Measurements from ENCODE around the gene EN1.

EN1 gene

DNA sequence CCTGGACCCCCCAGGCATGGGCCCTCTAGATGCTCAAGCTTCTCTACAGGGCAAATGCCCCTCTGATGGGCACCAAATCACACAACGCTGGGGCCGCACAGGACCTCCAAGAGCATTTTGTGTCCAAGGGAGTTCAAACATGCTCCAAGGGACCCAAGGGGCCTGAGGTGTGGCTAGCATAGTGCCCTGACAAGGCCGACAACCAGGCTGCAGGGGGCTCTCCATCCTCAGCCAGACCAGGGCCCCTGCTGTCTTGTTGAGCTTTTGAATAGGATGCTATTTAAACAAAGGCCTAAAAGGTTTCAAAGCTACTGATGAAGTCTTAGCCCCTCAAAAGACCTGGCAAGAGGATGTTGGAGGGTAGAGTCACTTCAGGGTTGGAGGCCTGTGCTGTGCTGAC, 33.1 kb downstream of the EN1 start:
- H2AFZ ChIP-seq, result no peak overlapping the region
- H3K79me2 ChIP-seq, result no peaks in the 10 kb centered on the region

DNA sequence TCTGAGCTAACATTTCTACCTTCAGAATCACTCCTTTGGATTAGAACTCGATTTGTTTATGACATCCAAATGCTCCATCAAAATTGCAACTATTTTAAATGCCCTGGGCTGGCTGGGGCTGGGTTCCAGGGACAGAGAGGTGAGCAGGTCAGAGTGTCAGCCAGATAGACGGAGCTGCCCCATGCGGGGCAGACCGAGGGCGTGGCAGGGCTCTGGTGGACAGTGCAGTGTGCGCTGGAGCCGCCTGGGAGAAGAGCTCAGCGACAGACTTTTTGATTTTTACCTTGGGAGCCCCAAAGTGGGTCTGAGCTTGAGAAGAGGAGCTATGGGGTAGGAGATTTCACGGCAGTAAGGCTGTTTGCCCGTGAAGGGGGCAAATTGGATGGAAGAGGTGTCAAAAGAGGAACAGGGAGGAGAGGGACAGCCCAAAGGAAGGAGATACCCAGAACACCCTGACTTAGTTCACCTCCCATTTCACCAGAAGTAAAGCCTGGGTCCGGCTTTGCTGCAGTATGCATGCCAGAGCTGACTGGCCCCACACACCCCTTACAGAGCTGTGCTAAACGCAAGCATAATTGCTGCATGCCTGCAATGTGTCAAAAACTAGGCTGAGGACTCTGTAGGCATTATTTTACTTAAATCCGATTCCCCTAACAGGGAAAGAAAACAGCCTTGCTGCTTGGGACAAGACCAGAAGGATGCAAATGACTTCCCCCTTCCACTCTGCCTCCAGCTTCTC, 33.7 kb downstream of the EN1 start:
- H3K4me1 ChIP-seq, result no peaks in the 10 kb centered on the region
- H2AFZ ChIP-seq, result no peak overlapping the region
- no peak overlapping the region for H3K4me3 ChIP-seq (ENCODE audit: low read depth, low read length)
- no peaks in the 10 kb centered on the region for H3K9me3 ChIP-seq (ENCODE audit: control insufficient read depth, low read length)
- no peak overlapping the region for H3K27ac ChIP-seq
- TF ChIP-seq, protein P1, sequence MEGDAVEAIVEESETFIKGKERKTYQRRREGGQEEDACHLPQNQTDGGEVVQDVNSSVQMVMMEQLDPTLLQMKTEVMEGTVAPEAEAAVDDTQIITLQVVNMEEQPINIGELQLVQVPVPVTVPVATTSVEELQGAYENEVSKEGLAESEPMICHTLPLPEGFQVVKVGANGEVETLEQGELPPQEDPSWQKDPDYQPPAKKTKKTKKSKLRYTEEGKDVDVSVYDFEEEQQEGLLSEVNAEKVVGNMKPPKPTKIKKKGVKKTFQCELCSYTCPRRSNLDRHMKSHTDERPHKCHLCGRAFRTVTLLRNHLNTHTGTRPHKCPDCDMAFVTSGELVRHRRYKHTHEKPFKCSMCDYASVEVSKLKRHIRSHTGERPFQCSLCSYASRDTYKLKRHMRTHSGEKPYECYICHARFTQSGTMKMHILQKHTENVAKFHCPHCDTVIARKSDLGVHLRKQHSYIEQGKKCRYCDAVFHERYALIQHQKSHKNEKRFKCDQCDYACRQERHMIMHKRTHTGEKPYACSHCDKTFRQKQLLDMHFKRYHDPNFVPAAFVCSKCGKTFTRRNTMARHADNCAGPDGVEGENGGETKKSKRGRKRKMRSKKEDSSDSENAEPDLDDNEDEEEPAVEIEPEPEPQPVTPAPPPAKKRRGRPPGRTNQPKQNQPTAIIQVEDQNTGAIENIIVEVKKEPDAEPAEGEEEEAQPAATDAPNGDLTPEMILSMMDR (IDR thresholded peaks at IDR 0.05), result no peak
- H3K27me3 ChIP-seq (ENCODE audit: control insufficient read depth, insufficient read depth, low read length), result no peaks in the 10 kb centered on the region
- H3K36me3 ChIP-seq (ENCODE audit: control insufficient read depth, insufficient read depth, low read length), result no peaks in the 10 kb centered on the region
- H3K79me2 ChIP-seq, result no peaks in the 10 kb centered on the region
- H3K4me2 ChIP-seq (ENCODE audit: low read length), result no peak overlapping the region
- no peak overlapping the region for H3K9ac ChIP-seq

More for the DNA sequence above, 33.1 kb downstream of the EN1 start:
- Histone ChIP-seq H3K36me3 (ENCODE audit: control insufficient read depth, insufficient read depth, low read length) (no peaks in the 10 kb centered on the region), H3K4me3 (ENCODE audit: low read depth, low read length) (no peak overlapping the region), H3K9me3 (ENCODE audit: control insufficient read depth, low read length) (no peaks in the 10 kb centered on the region), H3K4me2 (ENCODE audit: low read length) (no peak overlapping the region), H3K27me3 (ENCODE audit: control insufficient read depth, insufficient read depth, low read length) (no peaks in the 10 kb centered on the region), H3K9ac (no peak overlapping the region), H3K27ac (no peak overlapping the region), H3K4me1 (no peaks in the 10 kb centered on the region)
- TF ChIP-seq, protein P1 (IDR thresholded peaks at IDR 0.05), result no peak

DNA sequence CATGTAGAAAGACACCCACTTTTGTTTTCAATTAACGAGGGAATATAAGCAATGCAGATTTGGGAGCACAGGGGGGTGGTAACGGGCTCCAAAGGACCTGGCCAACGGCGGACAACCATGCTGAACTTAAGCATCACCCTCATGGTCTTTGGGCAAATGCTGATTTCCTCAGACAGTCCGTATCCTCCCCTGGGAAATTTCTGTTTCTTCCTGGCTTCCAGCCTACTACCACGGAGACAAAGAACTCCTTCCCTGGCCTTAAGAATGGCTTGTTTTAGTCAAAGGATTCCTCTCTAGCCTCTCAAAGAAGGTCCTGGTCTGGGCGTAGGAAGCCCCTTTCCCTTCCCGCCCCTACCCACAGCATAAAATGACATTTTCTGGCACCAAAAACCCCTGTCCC, 34.3 kb downstream of the EN1 start:
- H3K27me3 ChIP-seq (ENCODE audit: control insufficient read depth, insufficient read depth, low read length), result no peaks in the 10 kb centered on the region
- no peak overlapping the region for H2AFZ ChIP-seq
- H3K9me3 ChIP-seq (ENCODE audit: control insufficient read depth, low read length), result no peaks in the 10 kb centered on the region
- TF ChIP-seq, protein P1 (IDR thresholded peaks at IDR 0.05), result no peak
- no peak overlapping the region for H3K27ac ChIP-seq
- no peak overlapping the region for H3K9ac ChIP-seq
- H3K79me2 ChIP-seq, result no peaks in the 10 kb centered on the region
- H3K4me1 ChIP-seq, result no peaks in the 10 kb centered on the region
- H3K36me3 ChIP-seq (ENCODE audit: control insufficient read depth, insufficient read depth, low read length), result no peaks in the 10 kb centered on the region
- no peak overlapping the region for H3K4me2 ChIP-seq (ENCODE audit: low read length)
- H3K4me3 ChIP-seq (ENCODE audit: low read depth, low read length), result no peak overlapping the region

DNA sequence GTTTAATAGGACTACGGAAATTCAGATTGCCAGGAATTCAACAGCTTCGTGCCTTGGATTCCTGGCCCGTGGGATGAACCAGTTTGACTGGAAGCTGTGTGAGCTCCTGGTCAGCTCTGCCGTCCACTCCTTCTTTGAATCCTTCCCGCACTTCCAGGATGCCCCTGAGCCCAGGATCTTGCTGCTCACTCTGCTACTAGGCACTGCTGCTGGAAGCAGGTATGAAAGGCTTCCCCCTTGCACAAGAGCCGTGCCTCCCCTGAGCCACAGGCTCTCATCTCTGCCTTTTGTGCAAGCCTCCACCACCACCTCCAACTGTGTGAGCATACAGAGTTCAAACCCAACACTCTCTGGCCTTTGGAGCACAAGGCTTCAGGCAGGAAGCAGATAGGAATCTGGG, 34.9 kb downstream of the EN1 start:
- H3K4me3 ChIP-seq (ENCODE audit: low read depth, low read length), result no peak overlapping the region
- no peaks in the 10 kb centered on the region for H3K79me2 ChIP-seq
- no peak overlapping the region for H2AFZ ChIP-seq
- H3K36me3 ChIP-seq (ENCODE audit: control insufficient read depth, insufficient read depth, low read length), result no peaks in the 10 kb centered on the region
- H3K4me2 ChIP-seq (ENCODE audit: low read length), result no peak overlapping the region
- TF ChIP-seq, protein P1 (IDR thresholded peaks at IDR 0.05), result no peak
- no peaks in the 10 kb centered on the region for H3K27me3 ChIP-seq (ENCODE audit: control insufficient read depth, insufficient read depth, low read length)
- no peak overlapping the region for H3K27ac ChIP-seq
- H3K9me3 ChIP-seq (ENCODE audit: control insufficient read depth, low read length), result no peaks in the 10 kb centered on the region
- no peaks in the 10 kb centered on the region for H3K4me1 ChIP-seq
- no peak overlapping the region for H3K9ac ChIP-seq

DNA sequence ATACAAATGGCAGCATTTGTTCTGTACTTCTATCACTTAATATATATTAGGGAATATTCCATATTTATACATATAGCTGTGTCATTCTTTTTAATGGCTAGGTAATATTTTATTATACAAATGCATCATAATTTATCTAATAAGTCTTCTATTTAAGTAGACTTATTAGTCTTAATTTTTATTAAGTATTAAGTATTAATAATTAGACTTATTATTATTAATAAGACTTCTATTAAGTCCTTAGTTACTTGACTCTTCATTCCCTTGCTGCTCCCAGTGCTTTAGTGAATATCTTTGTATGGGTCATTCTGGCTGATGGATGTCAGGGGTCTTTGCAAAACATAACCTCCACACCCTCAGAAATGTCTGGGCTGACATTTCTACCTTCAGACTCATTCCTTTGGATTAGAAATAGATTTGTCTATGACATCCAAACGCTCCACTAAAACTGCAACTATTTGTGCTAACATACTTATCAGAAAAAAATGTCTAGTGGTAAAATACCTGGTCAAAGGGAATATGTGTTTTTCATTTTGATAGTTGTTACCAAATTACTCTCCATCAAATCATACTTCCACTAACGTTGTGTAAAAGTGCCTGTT, 35.8 kb downstream of the EN1 start:
- no peaks in the 10 kb centered on the region for H3K9me3 ChIP-seq (ENCODE audit: control insufficient read depth, low read length)
- H2AFZ ChIP-seq, result no peak overlapping the region
- H3K4me3 ChIP-seq (ENCODE audit: low read depth, low read length), result no peak overlapping the region
- no peak overlapping the region for H3K27ac ChIP-seq
- H3K4me2 ChIP-seq (ENCODE audit: low read length), result no peak overlapping the region
- H3K9ac ChIP-seq, result no peak overlapping the region
- no peaks in the 10 kb centered on the region for H3K27me3 ChIP-seq (ENCODE audit: control insufficient read depth, insufficient read depth, low read length)
- no peaks in the 10 kb centered on the region for H3K4me1 ChIP-seq
- H3K79me2 ChIP-seq, result no peaks in the 10 kb centered on the region
- H3K36me3 ChIP-seq (ENCODE audit: control insufficient read depth, insufficient read depth, low read length), result no peaks in the 10 kb centered on the region
- TF ChIP-seq, protein P1 (IDR thresholded peaks at IDR 0.05), result no peak
